CD14-positive monocyte (primary cell): ENCODE results near the gene EPS15. TPM values are rescaled to one million over a fixed set of nuclear protein-coding genes. Genes with fewer than 3 reads are reported as not detected.

Source experiments
- DNase-seq, 3 donors: peaks; one replicate each; pipeline ENCODE4 v3.0.0-alpha.2; 2011 to 2022
- H2AFZ ChIP-seq: 2 replicates; pipeline ENCODE4 v1.6.0; 2012; ENCODE audit warnings: mild to moderate bottlenecking, low read depth, low read length, inconsistent platforms; ENCODE audit not compliant: insufficient read depth, poor library complexity, severe bottlenecking
- H3K27ac ChIP-seq, 2 donors: 1 replicate in 1 of 2; 2 replicates in 1 of 2; pipeline ENCODE4 v1.5.1; 2012 to 2013; ENCODE audit warnings: low read length in 2 of 2, control low read depth in 1 of 2, inconsistent platforms in 1 of 2, low read depth in 1 of 2, mild to moderate bottlenecking in 1 of 2
- H3K27me3 ChIP-seq, 2 donors: one replicate each; pipeline versions ENCODE4 v1.6.0 to v1.6.1; 2011 to 2013; ENCODE audit warnings: low read length in 2 of 2; ENCODE audit not compliant: control insufficient read depth in 2 of 2, insufficient read depth in 2 of 2
- H3K36me3 ChIP-seq, 2 donors: replicated peaks in 1 of 2; 1 replicate in 1 of 2; 2 replicates in 1 of 2; pipeline versions ENCODE4 v1.5.1 to v1.6.1; 2012 to 2013; ENCODE audit warnings: low read length in 2 of 2, control low read depth in 1 of 2, inconsistent platforms in 1 of 2, mild to moderate bottlenecking in 1 of 2; ENCODE audit not compliant: insufficient read depth in 2 of 2, control insufficient read depth in 1 of 2
- H3K4me1 ChIP-seq, 2 donors: 1 replicate in 1 of 2; 2 replicates in 1 of 2; pipeline versions ENCODE4 v1.5.1 to v1.6.1; 2012 to 2013; ENCODE audit warnings: low read length in 2 of 2, control low read depth in 1 of 2, inconsistent platforms in 1 of 2, mild to moderate bottlenecking in 1 of 2, moderate library complexity in 1 of 2; ENCODE audit not compliant: insufficient read depth in 2 of 2, control insufficient read depth in 1 of 2
- H3K4me2 ChIP-seq: replicated peaks from 2 replicates; pipeline ENCODE3; 2012; ENCODE audit warnings: low read length, moderate library complexity, mild to moderate bottlenecking; ENCODE audit not compliant: poor library complexity, severe bottlenecking; ENCODE audit errors: extremely low read depth
- H3K4me3 ChIP-seq, 3 experiments: fragments of 200-600 bp in 1 of 3; sonication (generic) in 1 of 3; replicated peaks in 1 of 3; 1 replicate in 2 of 3; 2 replicates in 1 of 3; pipeline ENCODE4 v1.5.1; 2011 to 2013; ENCODE audit warnings: low read length in 3 of 3, mild to moderate bottlenecking in 3 of 3, control low read depth in 2 of 3, low read depth in 2 of 3, inconsistent platforms in 1 of 3, moderate library complexity in 1 of 3
- H3K79me2 ChIP-seq: 2 replicates; pipeline ENCODE4 v1.6.0; 2012; ENCODE audit warnings: mild to moderate bottlenecking, control low read depth, inconsistent platforms, low read length, moderate library complexity; ENCODE audit not compliant: insufficient read depth
- H3K9ac ChIP-seq: 2 replicates; pipeline ENCODE4 v1.6.0; 2017; ENCODE audit warnings: low read length, mild to moderate bottlenecking; ENCODE audit not compliant: insufficient read depth, poor library complexity, severe bottlenecking
- H3K9me3 ChIP-seq, 2 donors: replicated peaks in 1 of 2; 1 replicate in 1 of 2; 2 replicates in 1 of 2; pipeline versions ENCODE4 v1.5.1 to v1.6.1; 2012 to 2013; ENCODE audit warnings: low read length in 2 of 2, control low read depth in 1 of 2; ENCODE audit not compliant: control insufficient read depth in 1 of 2, insufficient read depth in 1 of 2
- H4K20me1 ChIP-seq: 2 replicates; pipeline ENCODE4 v1.6.0; 2012; ENCODE audit warnings: mild to moderate bottlenecking, low read length, control low read depth, moderate library complexity; ENCODE audit not compliant: insufficient read depth
- H3K27ac Mint-ChIP-seq, 7 donors: one replicate each; pipeline ENCODE4 v1.8.0; 2020; ENCODE audit warnings: mild to moderate bottlenecking in 7 of 7, mixed read lengths in 7 of 7, moderate library complexity in 6 of 7, inconsistent platforms in 2 of 7
- H3K27me3 Mint-ChIP-seq, 3 donors: one replicate each; pipeline ENCODE4 v1.8.0; 2021 to 2022; ENCODE audit warnings: low read depth in 3 of 3, mild to moderate bottlenecking in 3 of 3, mixed read lengths in 3 of 3, moderate library complexity in 3 of 3, inconsistent platforms in 1 of 3
- H3K36me3 Mint-ChIP-seq, 2 donors: one replicate each; pipeline ENCODE4 v1.8.0; 2020; ENCODE audit warnings: mixed read lengths in 2 of 2, inconsistent platforms in 1 of 2, mild to moderate bottlenecking in 1 of 2
- H3K4me1 Mint-ChIP-seq: one replicate; pipeline ENCODE4 v1.8.0; 2020; ENCODE audit warnings: mild to moderate bottlenecking, mixed read lengths
- H3K4me3 Mint-ChIP-seq, 2 donors: one replicate each; pipeline ENCODE4 v1.8.0; 2020; ENCODE audit warnings: mild to moderate bottlenecking in 2 of 2, mixed read lengths in 2 of 2, moderate library complexity in 1 of 2
- H3K9me3 Mint-ChIP-seq, 7 donors: one replicate each; pipeline ENCODE4 v1.8.0; 2020 to 2022; ENCODE audit warnings: mixed read lengths in 7 of 7, mild to moderate bottlenecking in 6 of 7, moderate library complexity in 6 of 7, inconsistent platforms in 2 of 7
- CTCF ChIP-seq: fragments of 200-600 bp; IDR thresholded peaks from one replicate; pipeline ENCODE4 v1.8.0; 2022; ENCODE audit warnings: antibody characterized with exemption, mild to moderate bottlenecking
- WGBS: methylation state at CpG from one replicate; pipeline ENCODE4 v1.1.5; 2013; ENCODE audit warnings: missing lambda C conversion rate; ENCODE audit not compliant: insufficient coverage; 5-methylcytosine and 5-hydroxymethylcytosine counted together
- intact Hi-C, 2 donors: fragments of 100-400 bp; cut with micrococcal nuclease; formaldehyde crosslinking; loops; one replicate each; pipeline versions ENCODE4 v1.15.0 to v1.15.1; 2023
- polyA plus RNA-seq, 3 donors: library from polyadenylated mRNA; depleted of rRNA in 1 of 3; unstranded in 2 of 3; stranded (reverse) in 1 of 3; fragments of 300-500 nt in 2 of 3; fragments of >200 nt in 1 of 3; fragmentation: Illumina TruSeq in 2 of 3; gene quantifications; 1 replicate in 2 of 3; 2 replicates in 1 of 3; pipeline ENCODE4 v1.2.3, GENCODE V29; 2012 to 2021

Gene EPS15
- polyA plus RNA-seq, 3 donors = 26.7 to 53.6 (median 36.4) TPM

DNA sequence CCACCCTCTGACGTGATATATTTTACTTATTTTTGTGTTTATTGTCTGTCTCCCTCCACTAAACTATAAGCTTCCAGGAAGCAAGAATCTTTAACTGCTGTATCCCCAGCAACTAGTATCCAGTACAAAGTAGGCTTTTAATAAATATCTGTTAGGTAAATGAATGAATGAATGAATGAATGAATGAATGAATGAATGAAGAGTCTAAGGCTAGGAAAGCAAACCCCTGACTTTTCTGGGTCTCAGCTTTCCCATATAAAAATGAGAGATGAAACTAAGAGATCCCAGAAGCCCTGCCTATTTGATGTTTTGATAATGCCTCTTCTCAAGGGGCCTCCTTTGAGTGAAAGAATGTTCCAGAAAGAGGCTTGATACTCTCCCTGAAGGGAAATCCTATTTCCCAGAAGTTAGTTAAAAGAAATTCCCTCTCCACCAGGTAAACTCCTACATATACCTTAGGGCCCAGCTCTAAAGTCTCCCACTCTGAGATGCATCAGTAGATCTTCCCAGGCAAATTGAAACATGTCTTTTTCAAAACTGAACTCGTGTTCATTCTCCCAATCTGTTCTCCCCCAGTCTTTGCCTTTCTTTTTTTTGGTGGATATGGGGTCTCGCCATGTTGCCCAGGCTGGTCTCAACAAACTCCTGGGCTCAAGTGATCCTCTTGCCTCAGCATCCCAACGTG lies 196.5 kb downstream of the EPS15 start:
- H3K27ac ChIP-seq = no peak overlapping the region
- 83% methylated on average over 1 of the region's 4 CpGs for WGBS
- H3K27ac Mint-ChIP-seq = no peak overlapping the region
- no peak overlapping the region for H3K4me3 ChIP-seq
- no peaks in the 10 kb centered on the region for H3K36me3 Mint-ChIP-seq
- no peak overlapping the region for H3K4me3 Mint-ChIP-seq
- intact Hi-C loops = no loop called here
- H4K20me1 ChIP-seq = no peaks in the 10 kb centered on the region
- no peak for DNase-seq
- peaks cover 0 to 3% (median 0%) of the 10 kb centered on the region in 7 donors for H3K9me3 Mint-ChIP-seq
- TF ChIP-seq CTCF = no peak
- H3K4me1 Mint-ChIP-seq = no peaks in the 10 kb centered on the region
- no peaks in the 10 kb centered on the region for H3K9me3 ChIP-seq
- no peak overlapping the region for H3K9ac ChIP-seq
- no peaks in the 10 kb centered on the region for H3K79me2 ChIP-seq
- H3K36me3 ChIP-seq = no peaks in the 10 kb centered on the region
- H2AFZ ChIP-seq = no peak overlapping the region
- H3K27me3 ChIP-seq = no peaks in the 10 kb centered on the region
- H3K4me2 ChIP-seq = no peak overlapping the region
- H3K4me1 ChIP-seq = no peaks in the 10 kb centered on the region
- peaks cover 2 to 4% (median 3%) of the 10 kb centered on the region in 3 donors for H3K27me3 Mint-ChIP-seq

DNA sequence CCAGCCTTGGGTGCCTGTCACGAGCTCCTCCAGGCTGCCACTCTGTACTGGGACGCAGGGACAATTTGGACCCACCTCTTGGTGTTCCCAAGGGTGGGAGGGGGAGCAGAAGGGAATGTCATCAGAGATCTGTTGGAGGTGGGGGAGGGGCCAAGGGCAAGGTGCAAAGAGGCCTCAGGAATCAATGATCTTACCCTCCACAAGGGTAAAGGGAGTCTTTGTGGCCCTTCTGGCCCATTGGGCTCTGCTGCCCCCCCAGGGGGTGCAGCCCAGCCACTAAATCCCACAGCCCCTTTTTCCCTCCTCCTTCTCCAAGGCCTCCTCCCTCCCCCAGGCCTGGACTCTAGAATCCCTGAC lies 197.2 kb downstream of the EPS15 start:
- no peak for DNase-seq
- intact Hi-C loops = no loop called here
- Mint-ChIP-seq H3K27ac (peak overlapping the region in 1 of 7 donors; percentile 70), H3K27me3 (peaks cover 2 to 4% (median 3%) of the 10 kb centered on the region in 3 donors), H3K4me3 (no peak overlapping the region), H3K4me1 (no peaks in the 10 kb centered on the region), H3K9me3 (peaks cover 0 to 3% (median 0%) of the 10 kb centered on the region in 7 donors), H3K36me3 (no peaks in the 10 kb centered on the region)
- H3K9ac ChIP-seq = no peak overlapping the region
- H3K36me3 ChIP-seq = no peaks in the 10 kb centered on the region
- H4K20me1 ChIP-seq = no peaks in the 10 kb centered on the region
- TF ChIP-seq CTCF = no peak
- H3K79me2 ChIP-seq = no peaks in the 10 kb centered on the region
- no peaks in the 10 kb centered on the region for H3K9me3 ChIP-seq
- no peaks in the 10 kb centered on the region for H3K27me3 ChIP-seq
- no peak overlapping the region for H3K4me2 ChIP-seq
- H2AFZ ChIP-seq = no peak overlapping the region
- H3K27ac ChIP-seq = no peak overlapping the region
- no peak overlapping the region for H3K4me3 ChIP-seq
- no CpG with 5 or more reads among the region's 2 CpGs for WGBS
- H3K4me1 ChIP-seq = no peaks in the 10 kb centered on the region
